GM10266 (cell line): ENCODE results near the gene PKP2.

Experiments
- DNase-seq: peaks from one replicate; pipeline ENCODE4 v3.0.0; 2012; ENCODE audit errors: extremely low spot score
- CTCF ChIP-seq: IDR thresholded peaks from 2 replicates; pipeline ENCODE4 v1.5.1; 2012; ENCODE audit warnings: mild to moderate bottlenecking, low read depth; ENCODE audit not compliant: control insufficient read depth, insufficient read depth; ENCODE audit errors: missing control alignments

The PKP2 gene

GRCh38 chr12:32903763-32904162 lies 7.2 kb upstream of the PKP2 start:
- no peak for DNase-seq
- TF ChIP-seq CTCF, result no peak

GRCh38 chr12:32903318-32903717 lies 6.7 kb upstream of the PKP2 start:
- no peak for TF ChIP-seq CTCF
- DNase-seq, result no peak

- no peak for TF ChIP-seq CTCF
- DNase-seq, result no peak
Measured at GRCh38 chr12:32902287-32902997, 5.9 kb upstream of the PKP2 start.

- DNase-seq, result no peak
- no peak for TF ChIP-seq CTCF
Measured at GRCh38 chr12:32901553-32901952, 5.0 kb upstream of the PKP2 start.

- TF ChIP-seq CTCF, result no peak
Measured at GRCh38 chr12:32897687-32898573, 1.4 kb upstream of the PKP2 start.

GRCh38 chr12:32897281-32897610 lies 669 bp upstream of the PKP2 start:
- no peak for TF ChIP-seq CTCF
- DNase-seq, result no peak

More at GRCh38 chr12:32897687-32898573, 1.4 kb upstream of the PKP2 start:
- no peak for DNase-seq

GRCh38 chr12:32895688-32896431 lies 717 bp downstream of the PKP2 start:
- no peak for DNase-seq
- TF ChIP-seq CTCF, result no peak
